ENCODE data around the gene UCK1. TPM values are rescaled to one million over a fixed set of nuclear protein-coding genes. Genes with fewer than 3 reads are reported as not detected.
A peak's percentile ranks its signal among the peaks of the same experiment; 100 is the strongest.

Gene UCK1
- polyA plus RNA-seq, 1 donor (not counting 4 experiments of a cell fraction or from before 2014, with no cell fraction given): 15.4 TPM

- H3K27me3 ChIP-seq (ENCODE audit: control insufficient read depth, extremely low read depth, insufficient read depth, low read length): peaks cover 43% of the 10 kb centered on the region
Measured at GRCh38 chr9:131545003-131545785, 14.1 kb upstream of the UCK1 start, which contains the start of gene PRRT1B. TSS of gene PRRT1B (plus strand) at chr9:131545523. CDS start at chr9:131545616, 93 bp downstream.

DNA sequence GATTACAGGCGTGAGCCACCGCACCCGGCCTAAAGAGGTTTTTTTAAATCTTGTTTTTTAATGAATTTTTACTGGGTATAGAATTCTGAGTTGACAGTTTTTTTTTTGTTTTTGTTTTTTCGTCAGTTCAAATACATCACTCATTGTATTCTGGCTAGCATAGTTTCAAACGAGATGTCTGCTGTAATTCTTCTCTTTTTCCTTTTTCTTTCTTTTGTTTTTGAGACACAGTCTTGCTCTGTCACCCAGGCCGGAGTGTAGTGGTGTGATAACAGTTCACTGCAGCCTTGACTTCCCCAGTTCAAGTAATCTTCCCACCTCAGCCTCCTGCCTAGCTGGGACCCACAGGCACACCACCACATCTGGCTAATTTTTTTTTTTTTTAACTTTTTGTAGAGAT, 12.1 kb upstream of the UCK1 start:
- Histone ChIP-seq H3K9me3 (ENCODE audit: control insufficient read depth, low read depth, low read length) (peaks cover 5% of the 10 kb centered on the region), H4K20me1 (ENCODE audit: control insufficient read depth, extremely low read depth, insufficient read depth, low read length) (no peaks in the 10 kb centered on the region), H3K27ac (ENCODE audit: control insufficient read depth, insufficient read depth, low read length) (no peak overlapping the region), H3K9ac (ENCODE audit: control insufficient read depth, extremely low read depth, insufficient read depth, low read length) (no peak overlapping the region), H3K4me3 (ENCODE audit: control insufficient read depth in 2 of 3, extremely low read depth in 1 of 3, insufficient read depth in 2 of 3, low read depth in 1 of 3, low read length in 3 of 3) (no peak overlapping the region), H2AFZ (ENCODE audit: control insufficient read depth, low read length) (no peak overlapping the region), H3K9me1 (ENCODE audit: control insufficient read depth, extremely low read depth, insufficient read depth, low read length) (no peaks in the 10 kb centered on the region), H3K36me3 (ENCODE audit: control insufficient read depth in 2 of 2, extremely low read depth in 1 of 2, insufficient read depth in 2 of 2, low read length in 2 of 2) (no peaks in the 10 kb centered on the region), H3K4me2 (ENCODE audit: control insufficient read depth, extremely low read depth, insufficient read depth, low read depth, low read length) (no peak overlapping the region), H3K27me3 (ENCODE audit: control insufficient read depth, extremely low read depth, insufficient read depth, low read length) (peaks cover 43% of the 10 kb centered on the region), H3K79me2 (ENCODE audit: control insufficient read depth, insufficient read depth, low read length) (no peaks in the 10 kb centered on the region), H3K4me1 (ENCODE audit: control insufficient read depth, extremely low read depth, insufficient read depth, low read length) (no peaks in the 10 kb centered on the region)
- FAIRE-seq (no peak), DNase-seq (ENCODE audit: low read depth, low spot score) (no peak)
- dilution Hi-C loops (cut with MboI; ENCODE audit: extremely low pct_ligation_motif_present, low sequenced_read_pairs): no loop called here
- TF ChIP-seq CTCF (optimal IDR thresholded peaks at IDR 0.05 in 1 of 3, IDR thresholded peaks at IDR 0.05 in 1 of 3, conservative IDR thresholded peaks at IDR 0.05 in 1 of 3; ENCODE audit: extremely low read depth in 1 of 3, insufficient read depth in 2 of 3, low read length in 3 of 3): no peak
- no peak for TF ChIP-seq EZH2 (IDR thresholded peaks at IDR 0.05; ENCODE audit: low read length)

More at GRCh38 chr9:131545003-131545785, 14.1 kb upstream of the UCK1 start, which contains the start of gene PRRT1B:
- H3K9me1 ChIP-seq (ENCODE audit: control insufficient read depth, extremely low read depth, insufficient read depth, low read length): no peaks in the 10 kb centered on the region
- TF ChIP-seq CTCF (optimal IDR thresholded peaks at IDR 0.05 in 1 of 3, IDR thresholded peaks at IDR 0.05 in 1 of 3, conservative IDR thresholded peaks at IDR 0.05 in 1 of 3; ENCODE audit: extremely low read depth in 1 of 3, insufficient read depth in 2 of 3, low read length in 3 of 3) (no peak), EZH2 (IDR thresholded peaks at IDR 0.05; ENCODE audit: low read length) (peak; percentile 77)
- DNase-seq (ENCODE audit: low read depth, low spot score) (no peak), FAIRE-seq (no peak)
- H3K4me1 ChIP-seq (ENCODE audit: control insufficient read depth, extremely low read depth, insufficient read depth, low read length): no peaks in the 10 kb centered on the region
- no peak within 1 kb of the TSS for H3K9ac ChIP-seq (ENCODE audit: control insufficient read depth, extremely low read depth, insufficient read depth, low read length)
- H3K9me3 ChIP-seq (ENCODE audit: control insufficient read depth, low read depth, low read length): peaks cover 5% of the 10 kb centered on the region
- H2AFZ ChIP-seq (ENCODE audit: control insufficient read depth, low read length): no peak within 1 kb of the TSS
- no peak within 1 kb of the TSS for H3K27ac ChIP-seq (ENCODE audit: control insufficient read depth, insufficient read depth, low read length)
- H3K4me2 ChIP-seq (ENCODE audit: control insufficient read depth, extremely low read depth, insufficient read depth, low read depth, low read length): no peak within 1 kb of the TSS
- no peaks in the 10 kb centered on the region for H3K79me2 ChIP-seq (ENCODE audit: control insufficient read depth, insufficient read depth, low read length)
- no peaks in the 10 kb centered on the region for H4K20me1 ChIP-seq (ENCODE audit: control insufficient read depth, extremely low read depth, insufficient read depth, low read length)
- H3K4me3 ChIP-seq (ENCODE audit: control insufficient read depth in 2 of 3, extremely low read depth in 1 of 3, insufficient read depth in 2 of 3, low read depth in 1 of 3, low read length in 3 of 3): no peak within 1 kb of the TSS
- dilution Hi-C loops (cut with MboI; ENCODE audit: extremely low pct_ligation_motif_present, low sequenced_read_pairs): no loop called here
- H3K36me3 ChIP-seq (ENCODE audit: control insufficient read depth in 2 of 2, extremely low read depth in 1 of 2, insufficient read depth in 2 of 2, low read length in 2 of 2): no peaks in the 10 kb centered on the region

Data from keratinocyte (primary cell).